HCT116 (cell line): Measurements from ENCODE around the gene ZNF784. TPM values are rescaled to one million over a fixed set of nuclear protein-coding genes. Genes with fewer than 3 reads are reported as not detected.

ENCODE experiments used
- ATAC-seq: fragments of 200-7000 bp; cut with Tn5 transposase; 2 replicates; pipeline ENCODE4 v1.9.1; 2020; ENCODE audit warnings: mild to moderate bottlenecking, moderate library complexity
- BruUV-seq: library from RNA; stranded (reverse); fragments of 400-500 nt; replicated peaks from 2 replicates; lab custom pipeline; 2021; lab: Mats Ljungman, UMichigan
- CTCF ChIA-PET: fragments of 300-600 bp; sonication (Branson Sonifier 250); formaldehyde crosslinking; loops from one replicate; lab custom pipeline; 2021; ENCODE audit warnings: antibody characterized with exemption; lab: Charles Lee
- POLR2A ChIA-PET: fragments of 300-600, 350-600 bp; sonication (Branson Sonifier 250); formaldehyde crosslinking; loops from one replicate; lab custom pipeline; 2021; ENCODE audit warnings: antibody characterized with exemption; lab: Charles Lee
- RAD21 ChIA-PET, 2 experiments: fragments of 300-600 bp; sonication (Branson Sonifier 250); formaldehyde crosslinking; loops; one replicate each; lab custom pipeline; 2023; ENCODE audit warnings: low total read pairs in 2 of 2; ENCODE audit not compliant: uncharacterized antibody in 2 of 2, unreplicated experiment in 2 of 2, low non-redundant PET in 1 of 2; lab: Charles Lee
- DNase-seq: peaks from one replicate; pipeline ENCODE4 v3.0.0-alpha.2; 2010; ENCODE audit warnings: low read depth, low spot score
- H2AFZ ChIP-seq: fragments of 200-600 bp; shearing (Covaris generic), sonication (generic); 2 replicates; pipeline ENCODE4 v1.6.1; 2017; ENCODE audit warnings: low read depth, mixed run types, mixed read lengths, antibody characterized with exemption, low read length; ENCODE audit not compliant: poor library complexity, severe bottlenecking
- H3K27ac ChIP-seq: 2 replicates; pipeline ENCODE4 v1.5.1; 2012; ENCODE audit warnings: low read depth, low read length
- H3K27me3 ChIP-seq: fragments of 200-600 bp; sonication (generic); 2 replicates; pipeline ENCODE4 v1.6.1; 2016; ENCODE audit warnings: mixed run types, low read length, mixed read lengths; ENCODE audit not compliant: insufficient read depth
- H3K36me3 ChIP-seq, 2 experiments: fragments of 200-500 bp in 1 of 2; fragments of 200-600 bp in 1 of 2; sonication (Bioruptor generic) in 1 of 2; sonication (generic) in 1 of 2; 2 replicates each; pipeline versions ENCODE4 v1.5.1 to v1.6.1; 2014 to 2016; ENCODE audit warnings: low read length in 2 of 2, inconsistent platforms in 1 of 2, mixed read lengths in 1 of 2, mixed run types in 1 of 2; ENCODE audit not compliant: insufficient read depth in 2 of 2, control insufficient read depth in 1 of 2
- H3K4me1 ChIP-seq, 2 experiments: fragments of 200-600 bp in 1 of 2; sonication (generic) in 1 of 2; 2 replicates each; pipeline versions ENCODE4 v1.5.1 to v1.6.1; 2012 to 2017; ENCODE audit warnings: low read length in 2 of 2, inconsistent platforms in 1 of 2, mild to moderate bottlenecking in 1 of 2, mixed read lengths in 1 of 2, mixed run types in 1 of 2, moderate library complexity in 1 of 2; ENCODE audit not compliant: insufficient read depth in 2 of 2, control insufficient read depth in 1 of 2
- H3K4me2 ChIP-seq: fragments of 200-600 bp; sonication (generic); 2 replicates; pipeline ENCODE4 v1.6.1; 2017; ENCODE audit warnings: mixed run types, low read length, mixed read lengths
- H3K4me3 ChIP-seq, 2 experiments: fragments of 200-600 bp in 1 of 2; sonication (generic) in 1 of 2; replicated peaks in 1 of 2; 2 replicates each; pipeline ENCODE4 v1.5.1; 2011 to 2016; ENCODE audit warnings: low read length in 2 of 2, control low read depth in 1 of 2, low read depth in 1 of 2, mild to moderate bottlenecking in 1 of 2, mixed read lengths in 1 of 2, mixed run types in 1 of 2
- H3K79me2 ChIP-seq: fragments of 200-600 bp; sonication (generic); 2 replicates; pipeline ENCODE4 v1.6.1; 2017; ENCODE audit warnings: mild to moderate bottlenecking, mixed run types, low read length, moderate library complexity, mixed read lengths; ENCODE audit not compliant: insufficient read depth
- H3K9ac ChIP-seq: fragments of 200-600 bp; sonication (generic); 2 replicates; pipeline ENCODE4 v1.6.1; 2016; ENCODE audit warnings: low read length, mixed read lengths
- H3K9me2 ChIP-seq: fragments of 200-600 bp; sonication (generic), shearing (Covaris generic); 2 replicates; pipeline ENCODE4 v1.6.1; 2017; ENCODE audit warnings: mixed run types, mild to moderate bottlenecking, moderate library complexity; ENCODE audit not compliant: insufficient read depth
- H3K9me3 ChIP-seq, 2 experiments: fragments of 200-500 bp in 1 of 2; fragments of 200-600 bp in 1 of 2; sonication (Bioruptor generic) in 1 of 2; sonication (generic) in 1 of 2; 2 replicates each; pipeline ENCODE4 v1.6.1; 2014 to 2017; ENCODE audit warnings: low read length in 2 of 2, mixed read lengths in 2 of 2, inconsistent platforms in 1 of 2, low read depth in 1 of 2, mild to moderate bottlenecking in 1 of 2, mixed run types in 1 of 2, moderate library complexity in 1 of 2; ENCODE audit not compliant: control insufficient read depth in 1 of 2, insufficient read depth in 1 of 2
- H4K20me1 ChIP-seq: fragments of 200-600 bp; sonication (generic), shearing (Covaris generic); 2 replicates; pipeline ENCODE4 v1.6.1; 2017; ENCODE audit warnings: mixed run types, mild to moderate bottlenecking, moderate library complexity; ENCODE audit not compliant: insufficient read depth
- CBX3 ChIP-seq: IDR thresholded peaks from 2 replicates; pipeline ENCODE4 v1.6.1; 2012; ENCODE audit warnings: low read depth
- ELF1 ChIP-seq: IDR thresholded peaks from 2 replicates; pipeline ENCODE4 v1.6.1; 2012; ENCODE audit warnings: low read depth, borderline replicate concordance
- FOSL1 ChIP-seq: IDR thresholded peaks from 2 replicates; pipeline ENCODE4 v1.6.1; 2012; ENCODE audit warnings: low read depth
- JUND ChIP-seq: IDR thresholded peaks from 2 replicates; pipeline ENCODE4 v1.6.1; 2012
- POLR2A ChIP-seq: IDR thresholded peaks from 2 replicates; pipeline ENCODE4 v1.7.0; 2011; ENCODE audit warnings: borderline replicate concordance; ENCODE audit not compliant: insufficient read depth, insufficient read length; ENCODE audit errors: extremely low read depth
- RAD21 ChIP-seq: IDR thresholded peaks from 2 replicates; pipeline ENCODE4 v1.6.1; 2012; ENCODE audit warnings: low read depth, mild to moderate bottlenecking
- SIN3A ChIP-seq: IDR thresholded peaks from 2 replicates; pipeline ENCODE4 v1.6.1; 2012; ENCODE audit warnings: low read depth
- ZNF274 ChIP-seq: fragments of 200-500 bp; sonication (Bioruptor generic); IDR thresholded peaks from 2 replicates; pipeline ENCODE4 v1.6.1; 2014; ENCODE audit warnings: mild to moderate bottlenecking, low read depth, low read length, inconsistent platforms
- intact Hi-C: fragments of 100-400 bp; cut with micrococcal nuclease; formaldehyde crosslinking; loops from 2 replicates; pipeline ENCODE4 v1.10.0; 2022
- total RNA-seq: library from RNA; stranded (reverse); gene quantifications from one replicate; pipeline ENCODE4 v1.2.1, GENCODE V29; 2021; ENCODE audit not compliant: unreplicated experiment
- TF ChIP-seq, protein P1 (sequence below): IDR thresholded peaks from 2 replicates; pipeline ENCODE4 v1.6.1; 2011; ENCODE audit warnings: mild to moderate bottlenecking, low read length, moderate library complexity; ENCODE audit not compliant: insufficient replicate concordance; ENCODE audit errors: extremely low read depth
- TF ChIP-seq, protein P2 (sequence below): IDR thresholded peaks from 2 replicates; pipeline ENCODE4 v1.6.1; 2012; ENCODE audit warnings: low read depth

Gene ZNF784
- total RNA-seq, 1 experiment from 2014 or later, result 5.3 TPM

DNA sequence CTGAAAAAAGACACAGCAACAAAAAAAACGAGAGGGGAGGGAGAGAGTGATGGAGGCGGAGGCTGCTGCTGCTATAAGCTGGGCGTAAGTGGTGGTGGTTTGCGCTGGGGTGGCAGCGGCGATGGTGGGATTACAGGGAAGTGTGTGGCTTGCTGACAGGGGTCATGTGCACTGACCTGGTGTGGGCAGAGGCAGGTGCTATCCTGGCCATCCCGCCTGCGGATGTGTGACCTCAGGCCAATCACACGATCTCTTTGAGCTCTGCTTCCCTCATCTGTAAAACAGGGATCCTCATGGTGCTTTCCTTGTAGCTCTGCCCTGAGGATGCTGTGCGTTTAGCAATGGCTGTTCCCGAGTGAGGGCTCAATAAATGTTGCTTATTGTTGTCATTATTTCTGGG is 13.2 kb upstream of the ZNF784 start (continued):
- TF ChIP-seq, protein P1, sequence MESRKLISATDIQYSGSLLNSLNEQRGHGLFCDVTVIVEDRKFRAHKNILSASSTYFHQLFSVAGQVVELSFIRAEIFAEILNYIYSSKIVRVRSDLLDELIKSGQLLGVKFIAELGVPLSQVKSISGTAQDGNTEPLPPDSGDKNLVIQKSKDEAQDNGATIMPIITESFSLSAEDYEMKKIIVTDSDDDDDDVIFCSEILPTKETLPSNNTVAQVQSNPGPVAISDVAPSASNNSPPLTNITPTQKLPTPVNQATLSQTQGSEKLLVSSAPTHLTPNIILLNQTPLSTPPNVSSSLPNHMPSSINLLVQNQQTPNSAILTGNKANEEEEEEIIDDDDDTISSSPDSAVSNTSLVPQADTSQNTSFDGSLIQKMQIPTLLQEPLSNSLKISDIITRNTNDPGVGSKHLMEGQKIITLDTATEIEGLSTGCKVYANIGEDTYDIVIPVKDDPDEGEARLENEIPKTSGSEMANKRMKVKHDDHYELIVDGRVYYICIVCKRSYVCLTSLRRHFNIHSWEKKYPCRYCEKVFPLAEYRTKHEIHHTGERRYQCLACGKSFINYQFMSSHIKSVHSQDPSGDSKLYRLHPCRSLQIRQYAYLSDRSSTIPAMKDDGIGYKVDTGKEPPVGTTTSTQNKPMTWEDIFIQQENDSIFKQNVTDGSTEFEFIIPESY, result no peak
- TF ChIP-seq ZNF274, result no peak
- TF ChIP-seq POLR2A, result no peak
- TF ChIP-seq, protein P2, sequence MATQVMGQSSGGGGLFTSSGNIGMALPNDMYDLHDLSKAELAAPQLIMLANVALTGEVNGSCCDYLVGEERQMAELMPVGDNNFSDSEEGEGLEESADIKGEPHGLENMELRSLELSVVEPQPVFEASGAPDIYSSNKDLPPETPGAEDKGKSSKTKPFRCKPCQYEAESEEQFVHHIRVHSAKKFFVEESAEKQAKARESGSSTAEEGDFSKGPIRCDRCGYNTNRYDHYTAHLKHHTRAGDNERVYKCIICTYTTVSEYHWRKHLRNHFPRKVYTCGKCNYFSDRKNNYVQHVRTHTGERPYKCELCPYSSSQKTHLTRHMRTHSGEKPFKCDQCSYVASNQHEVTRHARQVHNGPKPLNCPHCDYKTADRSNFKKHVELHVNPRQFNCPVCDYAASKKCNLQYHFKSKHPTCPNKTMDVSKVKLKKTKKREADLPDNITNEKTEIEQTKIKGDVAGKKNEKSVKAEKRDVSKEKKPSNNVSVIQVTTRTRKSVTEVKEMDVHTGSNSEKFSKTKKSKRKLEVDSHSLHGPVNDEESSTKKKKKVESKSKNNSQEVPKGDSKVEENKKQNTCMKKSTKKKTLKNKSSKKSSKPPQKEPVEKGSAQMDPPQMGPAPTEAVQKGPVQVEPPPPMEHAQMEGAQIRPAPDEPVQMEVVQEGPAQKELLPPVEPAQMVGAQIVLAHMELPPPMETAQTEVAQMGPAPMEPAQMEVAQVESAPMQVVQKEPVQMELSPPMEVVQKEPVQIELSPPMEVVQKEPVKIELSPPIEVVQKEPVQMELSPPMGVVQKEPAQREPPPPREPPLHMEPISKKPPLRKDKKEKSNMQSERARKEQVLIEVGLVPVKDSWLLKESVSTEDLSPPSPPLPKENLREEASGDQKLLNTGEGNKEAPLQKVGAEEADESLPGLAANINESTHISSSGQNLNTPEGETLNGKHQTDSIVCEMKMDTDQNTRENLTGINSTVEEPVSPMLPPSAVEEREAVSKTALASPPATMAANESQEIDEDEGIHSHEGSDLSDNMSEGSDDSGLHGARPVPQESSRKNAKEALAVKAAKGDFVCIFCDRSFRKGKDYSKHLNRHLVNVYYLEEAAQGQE, result no peak
- TF ChIP-seq SIN3A, result no peak
- no peak for TF ChIP-seq JUND
- TF ChIP-seq FOSL1, result no peak
- TF ChIP-seq ELF1, result no peak

DNA sequence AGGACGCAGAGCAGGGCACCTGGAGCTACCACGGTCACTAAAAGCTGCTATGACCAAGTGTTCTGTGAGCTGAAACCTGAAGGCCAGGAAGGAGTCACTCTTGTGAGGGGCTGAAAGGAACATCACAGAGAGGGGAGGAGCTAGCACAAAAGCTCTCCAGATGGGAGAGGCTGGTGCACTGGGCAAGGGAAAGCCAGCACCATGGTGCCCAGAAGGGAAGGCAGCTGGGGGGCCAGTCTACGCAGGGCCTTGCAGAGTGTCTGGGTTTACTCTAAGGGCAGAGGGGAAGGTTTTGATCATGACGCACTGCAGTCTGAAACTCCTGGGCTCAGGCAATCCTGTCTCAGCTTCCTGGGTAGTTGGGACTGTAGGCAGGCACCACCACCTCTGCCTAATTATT is 12.4 kb upstream of the ZNF784 start:
- H3K27me3 ChIP-seq, result no peaks in the 10 kb centered on the region
- no peaks in the 10 kb centered on the region for H4K20me1 ChIP-seq
- H3K4me3 ChIP-seq, result peak overlapping the region in 1 of 2 experiments; percentile 78; a peak in 2 of 4 replicates
- peaks cover 32 to 57% of the 10 kb centered on the region in 2 experiments for H3K4me1 ChIP-seq
- intact Hi-C loops, result loop anchor here (10.0 kb wide), 2 partner anchors 492 to 982 kb away; partner anchors contain the start of gene TNNT1
- BruUV-seq, result no TSS peak
- ChIA-PET RAD21 (no interaction called here), CTCF (interaction anchor here (0.6 to 1.9 kb wide), 2 partner anchors 18 to 437 kb away, joined by 3 to 7 read pairs; partner anchors contain the start of gene U2AF2), POLR2A (interaction anchor here (1.5 kb wide), 1 partner anchor 12 kb away, joined by 4 read pairs; the partner anchor contains the start of gene ZNF784)
- 0 out of 4 replicates have a peak, but pooled peaks cover 0 to 3% of the 10 kb centered on the region in 2 experiments for H3K36me3 ChIP-seq
- no peaks in the 10 kb centered on the region for H3K9me2 ChIP-seq
- H2AFZ ChIP-seq, result no peak overlapping the region
- no peaks in the 10 kb centered on the region for H3K9me3 ChIP-seq
- peak overlapping the region; percentile 88 for H3K4me2 ChIP-seq
- H3K79me2 ChIP-seq, result peaks cover 53% of the 10 kb centered on the region
- H3K27ac ChIP-seq, result no peak overlapping the region
- TF ChIP-seq SIN3A (no peak), CBX3 (no peak), RAD21 (no peak), POLR2A (no peak)
- H3K9ac ChIP-seq, result no peak overlapping the region; the same call in 1 of the 2 replicates
- DNase-seq, result no peak
- no peak for ATAC-seq
